ENCODE measurements around the gene NHLRC4. TPM values are rescaled to one million over a fixed set of nuclear protein-coding genes. Genes with fewer than 3 reads are reported as not detected.

Gene NHLRC4
- total and polyA plus RNA-seq, 2 of the 4 experiments (the other 2 are of a cell fraction): 0.72 to 0.84 TPM

DNA sequence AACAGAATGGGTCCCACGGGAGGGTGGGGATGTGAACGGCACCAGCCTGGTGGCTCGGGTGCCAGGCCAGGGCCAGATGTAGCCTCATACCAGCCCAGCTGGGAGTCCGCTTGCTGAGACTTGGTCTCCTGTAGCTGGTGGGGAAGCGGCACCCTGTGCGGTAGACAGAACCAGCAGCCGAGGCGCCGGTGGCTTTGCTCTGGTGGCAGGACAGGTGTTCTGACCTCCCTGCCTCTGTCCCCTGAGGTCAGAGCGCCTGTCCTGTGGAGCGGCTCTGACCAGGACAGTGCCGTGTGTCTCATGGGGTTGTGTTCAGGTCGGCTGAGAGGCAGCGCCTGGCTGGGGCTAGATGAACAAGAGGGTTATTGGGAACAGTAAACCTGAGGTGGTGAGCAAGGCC is 43.2 kb downstream of the NHLRC4 start:
- Histone ChIP-seq H4K8ac (ENCODE audit: low read depth in 2 of 2, low read length in 2 of 2) (no peak overlapping the region), H2BK120ac (ENCODE audit: low read depth, low read length) (no peak overlapping the region), H2AFZ (replicated peaks; ENCODE audit: low read length, poor library complexity) (no peak overlapping the region), H4K20me1 (ENCODE audit: insufficient read depth, low read length) (peaks cover 22% of the 10 kb centered on the region), H3K56ac (ENCODE audit: extremely low read depth, insufficient read depth, low read length) (no peak overlapping the region), H3K4me2 (ENCODE audit: low read depth, low read length) (no peak overlapping the region), H3K9me3 (ENCODE audit: control insufficient read depth, insufficient read depth, low read length) (no peaks in the 10 kb centered on the region; the same call in 1 of the 2 replicates), H3K9me1 (ENCODE audit: insufficient read depth, low read length) (peaks cover 4% of the 10 kb centered on the region; the same call in 1 of the 2 replicates), H3K4me1 (ENCODE audit: control insufficient read depth, insufficient read depth, low read length) (no peaks in the 10 kb centered on the region), H3K18ac (ENCODE audit: low read depth, low read length) (no peak overlapping the region), H3K4ac (ENCODE audit: low read depth, low read length) (no peak overlapping the region), H2AK5ac (ENCODE audit: low read depth, low read length) (no peak overlapping the region), H2BK15ac (ENCODE audit: low read depth, low read length) (no peak overlapping the region), H3K23ac (ENCODE audit: low read depth, low read length) (no peak overlapping the region), H3K36me3 (ENCODE audit: control insufficient read depth, insufficient read depth, low read length) (peaks cover 5% of the 10 kb centered on the region; the same call in 1 of the 2 replicates), H2BK5ac (ENCODE audit: low read depth, low read length, poor library complexity, severe bottlenecking) (no peak overlapping the region), H3K27me3 (ENCODE audit: control insufficient read depth, insufficient read depth, low read length) (no peaks in the 10 kb centered on the region), H4K5ac (ENCODE audit: low read depth, low read length) (no peak overlapping the region), H3K79me1 (ENCODE audit: low read depth in 1 of 2, low read length in 2 of 2) (peaks cover 16 to 40% of the 10 kb centered on the region in 2 experiments), H3K4me3 (ENCODE audit: insufficient read depth, low read depth, low read length) (no peak overlapping the region), H2AK9ac (replicated peaks; ENCODE audit: low read depth, low read length, poor library complexity) (no peak overlapping the region), H3K27ac (ENCODE audit: insufficient read depth, low read length) (no peak overlapping the region), H3K14ac (replicated peaks; ENCODE audit: low read depth, low read length) (no peak overlapping the region), H2BK20ac (ENCODE audit: low read depth, low read length) (no peak overlapping the region), H4K91ac (ENCODE audit: insufficient read depth, low read depth, low read length) (no peak overlapping the region), H3K9ac (ENCODE audit: low read depth, low read length) (no peak overlapping the region)
- POLR2A ChIA-PET (ENCODE audit: unreplicated experiment): no interaction called here
- in situ Hi-C loops (cut with MboI; ENCODE audit: low sequenced_read_pairs) (no loop called here), intact Hi-C loops (cut with micrococcal nuclease) (no loop called here), dilution Hi-C loops (cut with HindIII; ENCODE audit: low sequenced_read_pairs, unreplicated experiment) (no loop called here)
- no peak for DNase-seq
- ATAC-seq (ENCODE audit: low read depth): no peak
- CTCF ChIA-PET: no interaction called here
- TF ChIP-seq, protein P1, sequence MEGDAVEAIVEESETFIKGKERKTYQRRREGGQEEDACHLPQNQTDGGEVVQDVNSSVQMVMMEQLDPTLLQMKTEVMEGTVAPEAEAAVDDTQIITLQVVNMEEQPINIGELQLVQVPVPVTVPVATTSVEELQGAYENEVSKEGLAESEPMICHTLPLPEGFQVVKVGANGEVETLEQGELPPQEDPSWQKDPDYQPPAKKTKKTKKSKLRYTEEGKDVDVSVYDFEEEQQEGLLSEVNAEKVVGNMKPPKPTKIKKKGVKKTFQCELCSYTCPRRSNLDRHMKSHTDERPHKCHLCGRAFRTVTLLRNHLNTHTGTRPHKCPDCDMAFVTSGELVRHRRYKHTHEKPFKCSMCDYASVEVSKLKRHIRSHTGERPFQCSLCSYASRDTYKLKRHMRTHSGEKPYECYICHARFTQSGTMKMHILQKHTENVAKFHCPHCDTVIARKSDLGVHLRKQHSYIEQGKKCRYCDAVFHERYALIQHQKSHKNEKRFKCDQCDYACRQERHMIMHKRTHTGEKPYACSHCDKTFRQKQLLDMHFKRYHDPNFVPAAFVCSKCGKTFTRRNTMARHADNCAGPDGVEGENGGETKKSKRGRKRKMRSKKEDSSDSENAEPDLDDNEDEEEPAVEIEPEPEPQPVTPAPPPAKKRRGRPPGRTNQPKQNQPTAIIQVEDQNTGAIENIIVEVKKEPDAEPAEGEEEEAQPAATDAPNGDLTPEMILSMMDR (conservative IDR thresholded peaks at IDR 0.05; ENCODE audit: low read depth, low read length): no peak
- no peak for TF ChIP-seq MAFK (IDR thresholded peaks at IDR 0.05; ENCODE audit: low read depth, low read length)
- no peak for TF ChIP-seq MAZ (IDR thresholded peaks at IDR 0.05; ENCODE audit: borderline replicate concordance, low read depth, low read length)
- TF ChIP-seq MXI1 (IDR thresholded peaks at IDR 0.05; ENCODE audit: borderline replicate concordance, low read depth, low read length): no peak
- WGBS, 2 experiments (ENCODE audit: extremely low coverage in 2 of 2, insufficient read length in 1 of 2): 96% methylated on average over 10 of the region's 14 CpGs; no CpG with 5 or more reads in 1 of the 2 experiments
- no TSS peak for BruUV-seq (replicated peaks)
